HFFc6 (cell line): ENCODE data around the gene IRAK1BP1. TPM values are rescaled to one million over a fixed set of nuclear protein-coding genes. Genes with fewer than 3 reads are reported as not detected.
A peak's percentile ranks its signal among the peaks of the same experiment; 100 is the strongest.

Source experiments
- DNase-seq: peaks from one replicate; pipeline ENCODE4 v3.0.0-alpha.2; 2018
- H3K27ac Mint-ChIP-seq: 2 replicates; pipeline ENCODE4 v1.8.0; 2020; ENCODE audit warnings: mild to moderate bottlenecking, mixed read lengths
- H3K27me3 Mint-ChIP-seq: 2 replicates; pipeline ENCODE4 v1.8.0; 2021; ENCODE audit warnings: mild to moderate bottlenecking, moderate library complexity, mixed read lengths; ENCODE audit not compliant: insufficient read depth
- H3K36me3 Mint-ChIP-seq: 2 replicates; pipeline ENCODE4 v1.8.0; 2021; ENCODE audit warnings: low read depth, mixed read lengths
- H3K4me1 Mint-ChIP-seq: 2 replicates; pipeline ENCODE4 v1.8.0; 2020; ENCODE audit warnings: low read depth, mixed read lengths
- H3K4me3 Mint-ChIP-seq: 2 replicates; pipeline ENCODE4 v1.8.0; 2020; ENCODE audit warnings: mild to moderate bottlenecking, moderate library complexity, mixed read lengths
- H3K9me3 Mint-ChIP-seq: 2 replicates; pipeline ENCODE4 v1.8.0; 2020; ENCODE audit warnings: mild to moderate bottlenecking, mixed read lengths
- CTCF ChIP-seq: fragments of 200-600 bp; sonication (generic); IDR thresholded peaks from 2 replicates; pipeline ENCODE4 v1.5.0; 2021; ENCODE audit warnings: antibody characterized with exemption, mild to moderate bottlenecking
- total RNA-seq, 6 experiments: library from RNA; stranded (reverse); fragmentation: NEBNext Ultra II Directional; extraction: Animal tissue kit (Norgen Biotek cat#: 25700); gene quantifications; 2 replicates in 1 of 6; 3 replicates in 5 of 6; pipeline ENCODE4 v1.2.3, GENCODE V29; 2021

IRAK1BP1 gene
- total RNA-seq, 6 experiments from 2014 or later, result 1.8 to 2.6 (median 2.3) TPM

DNA sequence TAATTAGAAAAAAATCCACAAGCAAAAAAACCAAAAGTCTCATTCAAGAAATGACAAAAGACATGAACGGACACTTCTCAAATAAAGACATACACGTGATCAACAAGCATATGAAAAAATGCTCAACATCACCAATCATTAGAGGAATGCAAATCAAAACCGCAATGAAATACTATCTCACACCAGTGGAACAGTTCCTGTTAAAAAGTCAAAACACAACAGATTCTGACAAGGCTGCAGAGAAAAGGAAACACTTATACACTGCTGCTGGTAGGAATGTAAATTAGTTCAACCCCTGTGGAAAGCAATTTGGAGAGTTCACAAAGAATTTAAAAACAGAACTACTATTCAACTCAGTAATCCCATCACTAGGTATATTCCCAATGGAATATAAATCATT is 58.0 kb downstream of the IRAK1BP1 start:
- TF ChIP-seq CTCF, result no peak
- no peak overlapping the region for H3K4me3 Mint-ChIP-seq
- no peak for DNase-seq
- peaks cover 9% of the 10 kb centered on the region for H3K9me3 Mint-ChIP-seq
- H3K27me3 Mint-ChIP-seq, result peaks cover 1% of the 10 kb centered on the region
- H3K27ac Mint-ChIP-seq, result no peak overlapping the region
- 0 out of 2 replicates have a peak, but pooled peaks cover 5% of the 10 kb centered on the region for H3K36me3 Mint-ChIP-seq
- H3K4me1 Mint-ChIP-seq, result no peaks in the 10 kb centered on the region

DNA sequence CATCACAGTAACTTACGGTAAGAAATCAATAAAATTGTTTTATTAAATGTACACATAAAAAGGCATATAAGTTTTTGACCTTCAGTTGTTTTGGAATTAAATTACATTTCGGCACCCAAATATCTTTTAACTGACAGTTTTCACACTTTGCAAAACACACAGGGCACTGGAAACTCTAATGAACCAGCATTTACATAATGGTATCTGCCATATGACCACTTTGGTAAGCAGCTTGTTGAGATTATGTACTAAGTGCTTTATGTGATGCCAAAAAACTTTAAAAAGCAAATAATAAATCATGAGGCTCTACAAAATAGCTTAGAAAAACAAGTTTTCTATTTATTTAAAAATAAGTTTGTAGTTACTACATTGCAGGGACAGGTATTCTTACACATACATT is 68.2 kb downstream of the IRAK1BP1 start:
- no peak for DNase-seq
- TF ChIP-seq CTCF, result no peak
- H3K27me3 Mint-ChIP-seq, result no peaks in the 10 kb centered on the region; the same call in 1 of the 2 replicates
- no peaks in the 10 kb centered on the region for H3K4me1 Mint-ChIP-seq
- no peak overlapping the region for H3K4me3 Mint-ChIP-seq
- H3K9me3 Mint-ChIP-seq, result no peaks in the 10 kb centered on the region
- H3K27ac Mint-ChIP-seq, result no peak overlapping the region
- peaks cover 8% of the 10 kb centered on the region for H3K36me3 Mint-ChIP-seq

GRCh38 chr6:78936515-78936914 is 69.2 kb downstream of the IRAK1BP1 start:
- H3K27me3 Mint-ChIP-seq, result no peaks in the 10 kb centered on the region; the same call in 1 of the 2 replicates
- no peaks in the 10 kb centered on the region for H3K4me1 Mint-ChIP-seq
- H3K9me3 Mint-ChIP-seq, result no peaks in the 10 kb centered on the region
- H3K27ac Mint-ChIP-seq, result no peak overlapping the region
- DNase-seq, result no peak
- H3K4me3 Mint-ChIP-seq, result no peak overlapping the region
- H3K36me3 Mint-ChIP-seq, result peaks cover 15% of the 10 kb centered on the region
- TF ChIP-seq CTCF, result no peak

- no peak overlapping the region for H3K27ac Mint-ChIP-seq
- peak; percentile 9 for DNase-seq
Observed at GRCh38 chr6:78942446-78942845, 75.1 kb downstream of the IRAK1BP1 start.

GRCh38 chr6:78947529-78947928 is 80.2 kb downstream of the IRAK1BP1 start:
- H3K36me3 Mint-ChIP-seq, result peaks cover 74% of the 10 kb centered on the region
- DNase-seq, result no peak
- H3K27me3 Mint-ChIP-seq, result peaks cover 5% of the 10 kb centered on the region; the same call in 1 of the 2 replicates
- H3K4me3 Mint-ChIP-seq, result peak overlapping the region; percentile 70
- no peak overlapping the region; the same call in 1 of the 2 replicates for H3K27ac Mint-ChIP-seq
- H3K4me1 Mint-ChIP-seq, result peaks cover 22% of the 10 kb centered on the region
- TF ChIP-seq CTCF, result no peak
- H3K9me3 Mint-ChIP-seq, result peaks cover 23% of the 10 kb centered on the region

More at GRCh38 chr6:78942446-78942845, 75.1 kb downstream of the IRAK1BP1 start:
- Mint-ChIP-seq H3K36me3 (peaks cover 34% of the 10 kb centered on the region), H3K9me3 (no peaks in the 10 kb centered on the region), H3K4me3 (no peak overlapping the region), H3K27me3 (no peaks in the 10 kb centered on the region), H3K4me1 (peaks cover 22% of the 10 kb centered on the region)
- no peak for TF ChIP-seq CTCF

GRCh38 chr6:78947962-78948361 is 80.6 kb downstream of the IRAK1BP1 start:
- H3K27ac Mint-ChIP-seq, result no peak overlapping the region; the same call in 1 of the 2 replicates
- DNase-seq, result peak; percentile 65
- peak overlapping the region; percentile 70 for H3K4me3 Mint-ChIP-seq
- H3K4me1 Mint-ChIP-seq, result peaks cover 20% of the 10 kb centered on the region
- peaks cover 23% of the 10 kb centered on the region for H3K9me3 Mint-ChIP-seq
- TF ChIP-seq CTCF, result no peak
- H3K27me3 Mint-ChIP-seq, result peaks cover 5% of the 10 kb centered on the region; the same call in 1 of the 2 replicates
- H3K36me3 Mint-ChIP-seq, result peaks cover 79% of the 10 kb centered on the region
